Jurkat, Clone E6-1 (cell line): ENCODE data around the gene C1orf52.

Source experiments
- DNase-seq: peaks from one replicate; pipeline ENCODE4 v3.0.0-alpha.2; 2011; ENCODE audit warnings: low read depth, low spot score
- H3K4me3 ChIP-seq: 2 replicates; pipeline ENCODE4 v1.5.1; 2011; ENCODE audit warnings: mild to moderate bottlenecking, low read length, control low read depth, moderate library complexity

Gene C1orf52

GRCh38 chr1:85243372-85243771, 16.1 kb downstream of the C1orf52 start:
- no peak overlapping the region for H3K4me3 ChIP-seq
- DNase-seq, result no peak

GRCh38 chr1:85240643-85241042, 18.8 kb downstream of the C1orf52 start:
- H3K4me3 ChIP-seq, result no peak overlapping the region
- DNase-seq, result no peak

- no peak overlapping the region for H3K4me3 ChIP-seq
- DNase-seq, result no peak
Measured at GRCh38 chr1:85240174-85240601, 19.3 kb downstream of the C1orf52 start.

- no peak overlapping the region for H3K4me3 ChIP-seq
Measured at GRCh38 chr1:85237613-85238012, 21.8 kb downstream of the C1orf52 start.

GRCh38 chr1:85230305-85230977, 29.0 kb downstream of the C1orf52 start:
- DNase-seq, result peak; percentile 32
- no peak overlapping the region for H3K4me3 ChIP-seq

More at GRCh38 chr1:85237613-85238012, 21.8 kb downstream of the C1orf52 start:
- DNase-seq, result no peak

- DNase-seq, result no peak
- H3K4me3 ChIP-seq, result no peak overlapping the region
Measured at GRCh38 chr1:85229574-85230097, 29.8 kb downstream of the C1orf52 start.

GRCh38 chr1:85228972-85229371, 30.5 kb downstream of the C1orf52 start:
- DNase-seq, result no peak
- H3K4me3 ChIP-seq, result no peak overlapping the region

GRCh38 chr1:85225624-85226380, 33.7 kb downstream of the C1orf52 start:
- DNase-seq, result no peak
- no peak overlapping the region for H3K4me3 ChIP-seq

- no peak for DNase-seq
Measured at GRCh38 chr1:85224734-85225623, 34.5 kb downstream of the C1orf52 start.

GRCh38 chr1:85224295-85224694, 35.2 kb downstream of the C1orf52 start:
- no peak for DNase-seq
- no peak overlapping the region for H3K4me3 ChIP-seq

More at GRCh38 chr1:85224734-85225623, 34.5 kb downstream of the C1orf52 start:
- H3K4me3 ChIP-seq, result no peak overlapping the region

- no peak overlapping the region for H3K4me3 ChIP-seq
- no peak for DNase-seq
Measured at GRCh38 chr1:85223334-85223733, 36.1 kb downstream of the C1orf52 start.

- no peak overlapping the region for H3K4me3 ChIP-seq
- no peak for DNase-seq
Measured at GRCh38 chr1:85220756-85221201, 38.7 kb downstream of the C1orf52 start.

- no peak overlapping the region for H3K4me3 ChIP-seq
Measured at GRCh38 chr1:85219853-85220610, 39.4 kb downstream of the C1orf52 start.

GRCh38 chr1:85216697-85217096, 42.8 kb downstream of the C1orf52 start:
- no peak for DNase-seq

More at GRCh38 chr1:85219853-85220610, 39.4 kb downstream of the C1orf52 start:
- DNase-seq, result no peak

GRCh38 chr1:85214654-85215053, 44.8 kb downstream of the C1orf52 start:
- DNase-seq, result no peak
- no peak overlapping the region for H3K4me3 ChIP-seq

More at GRCh38 chr1:85216697-85217096, 42.8 kb downstream of the C1orf52 start:
- H3K4me3 ChIP-seq, result no peak overlapping the region

- no peak overlapping the region for H3K4me3 ChIP-seq
- DNase-seq, result no peak
Measured at GRCh38 chr1:85208488-85208887, 51.0 kb downstream of the C1orf52 start.

GRCh38 chr1:85203573-85204171, 55.8 kb downstream of the C1orf52 start:
- DNase-seq, result no peak
- no peak overlapping the region for H3K4me3 ChIP-seq

GRCh38 chr1:85202864-85203255, 56.6 kb downstream of the C1orf52 start:
- H3K4me3 ChIP-seq, result no peak overlapping the region
- no peak for DNase-seq
